ENCODE measurements around the gene RNF14.

RNF14 gene

GRCh38 chr5:141947316-141947715 lies 21.6 kb upstream of the RNF14 start:
- DNase-seq = no peak

GRCh38 chr5:141948812-141949211 lies 20.1 kb upstream of the RNF14 start:
- no peak for DNase-seq

- peak; percentile 22 to 53 (median 36) for DNase-seq
Measured at GRCh38 chr5:141949511-141949910, 19.4 kb upstream of the RNF14 start.

- peak; percentile 26 to 60 (median 54) for DNase-seq
Measured at GRCh38 chr5:141950207-141951005, 18.5 kb upstream of the RNF14 start.

- DNase-seq = peak in 2 of 4 experiments; percentile 12 to 30
Measured at GRCh38 chr5:141951332-141951781, 17.5 kb upstream of the RNF14 start.

GRCh38 chr5:141952020-141952419 lies 16.9 kb upstream of the RNF14 start:
- DNase-seq = no peak

- peak; percentile 48 to 80 (median 68) for DNase-seq
Measured at GRCh38 chr5:141954194-141954593, 14.7 kb upstream of the RNF14 start.

- peak in 1 of 4 experiments; percentile 19 for DNase-seq
Measured at GRCh38 chr5:141957367-141957996, 11.4 kb upstream of the RNF14 start.

GRCh38 chr5:141958113-141958512 lies 10.8 kb upstream of the RNF14 start, which contains the start of gene PCDH12:
PCDH12 (minus strand) TSS chr5:141958202; CDS start chr5:141957851, 351 bp downstream.
- peak; percentile 12 to 49 (median 42) for DNase-seq

GRCh38 chr5:141958546-141959172 lies 10.2 kb upstream of the RNF14 start:
- DNase-seq = peak; percentile 78 to 91 (median 80)

- DNase-seq = peak in 1 of 4 experiments; percentile 55
Measured at GRCh38 chr5:141960018-141960417, 8.9 kb upstream of the RNF14 start.

- peak; percentile 94 to 97 (median 96) for DNase-seq
Measured at GRCh38 chr5:141960449-141961323, 8.2 kb upstream of the RNF14 start.

GRCh38 chr5:141961466-141961865 lies 7.4 kb upstream of the RNF14 start:
- no peak for DNase-seq

GRCh38 chr5:141963701-141964100 lies 5.2 kb upstream of the RNF14 start:
- peak in 2 of 4 experiments; percentile 31 to 36 for DNase-seq

- no peak for DNase-seq
Measured at GRCh38 chr5:141965071-141965470, 3.8 kb upstream of the RNF14 start.

GRCh38 chr5:141966275-141966962 lies 2.5 kb upstream of the RNF14 start:
- DNase-seq = no peak

- DNase-seq = no peak
Measured at GRCh38 chr5:141966963-141967333, 2.0 kb upstream of the RNF14 start.

- peak; percentile 48 to 80 (median 70) for DNase-seq
Measured at GRCh38 chr5:141969783-141970771, 1.2 kb downstream of the RNF14 start.

- DNase-seq = no peak
Measured at GRCh38 chr5:141973871-141974595, 5.1 kb downstream of the RNF14 start.

GRCh38 chr5:141976176-141976575 lies 7.3 kb downstream of the RNF14 start:
- DNase-seq = no peak
